Left colon (tissue), 2 donors: ENCODE measurements around the gene ZNF586. TPM values are rescaled to one million over a fixed set of nuclear protein-coding genes. Genes with fewer than 3 reads are reported as not detected.
A peak's percentile ranks its signal among the peaks of the same experiment; 100 is the strongest.
"Not testable (repeated sequence)": the region's sequence is repeated elsewhere in the genome, so short reads cannot be mapped to it uniquely, and the experiment has no call there.

Experiments used
- ATAC-seq: fragments of 200-7000 bp; cut with Tn5 transposase; one replicate; pipeline ENCODE4 v1.9.1; 2020; ENCODE audit warnings: mild to moderate bottlenecking, moderate library complexity
- DNase-seq, 2 donors: peaks; one replicate each; pipeline ENCODE4 v3.0.0-alpha.2; 2020
- intact Hi-C, 2 donors: fragments of 100-400 bp; cut with DNase I in 1 of 2; cut with micrococcal nuclease in 1 of 2; formaldehyde crosslinking; loops; one replicate each; pipeline versions ENCODE4 v1.11.2 to v1.14.0; 2022; cut with DNase I, micrococcal nuclease
- total RNA-seq, 2 donors: library from RNA; stranded (reverse); fragmentation: NEBNext Ultra II Directional; extraction: Animal tissue kit (Norgen Biotek cat#: 25700); gene quantifications; one replicate each; pipeline ENCODE4 v1.2.1, GENCODE V29; 2021
- donor health status: DM: no; HTN: no; CAD: no.
- donor health status: DM: yes; HTN: yes; CAD: no.

The ZNF586 gene
- total RNA-seq, 2 donors from 2014 or later: 13.0 to 15.2 TPM

DNA sequence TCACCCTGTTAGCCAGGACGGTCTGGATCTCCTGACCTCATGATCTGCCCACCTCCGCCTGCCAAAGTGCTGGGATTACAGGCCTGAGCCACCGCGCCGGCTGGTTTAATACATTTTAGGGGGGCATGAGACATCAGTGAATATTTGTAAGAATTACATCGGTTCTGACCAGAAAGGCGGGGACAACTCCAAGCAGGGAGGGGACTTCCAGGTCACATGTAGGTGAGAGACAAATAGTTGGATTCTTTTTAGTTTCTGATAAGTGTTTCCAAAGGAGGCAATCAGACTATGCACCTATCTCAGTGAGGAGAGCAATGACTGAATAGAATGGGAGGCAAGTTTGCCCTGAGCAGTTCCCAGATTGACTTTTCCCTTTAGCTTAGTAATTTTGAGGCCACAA lies 48.9 kb downstream of the ZNF586 start:
- intact Hi-C loops: no loop called here
- DNase-seq (no peak), ATAC-seq (no peak)

DNA sequence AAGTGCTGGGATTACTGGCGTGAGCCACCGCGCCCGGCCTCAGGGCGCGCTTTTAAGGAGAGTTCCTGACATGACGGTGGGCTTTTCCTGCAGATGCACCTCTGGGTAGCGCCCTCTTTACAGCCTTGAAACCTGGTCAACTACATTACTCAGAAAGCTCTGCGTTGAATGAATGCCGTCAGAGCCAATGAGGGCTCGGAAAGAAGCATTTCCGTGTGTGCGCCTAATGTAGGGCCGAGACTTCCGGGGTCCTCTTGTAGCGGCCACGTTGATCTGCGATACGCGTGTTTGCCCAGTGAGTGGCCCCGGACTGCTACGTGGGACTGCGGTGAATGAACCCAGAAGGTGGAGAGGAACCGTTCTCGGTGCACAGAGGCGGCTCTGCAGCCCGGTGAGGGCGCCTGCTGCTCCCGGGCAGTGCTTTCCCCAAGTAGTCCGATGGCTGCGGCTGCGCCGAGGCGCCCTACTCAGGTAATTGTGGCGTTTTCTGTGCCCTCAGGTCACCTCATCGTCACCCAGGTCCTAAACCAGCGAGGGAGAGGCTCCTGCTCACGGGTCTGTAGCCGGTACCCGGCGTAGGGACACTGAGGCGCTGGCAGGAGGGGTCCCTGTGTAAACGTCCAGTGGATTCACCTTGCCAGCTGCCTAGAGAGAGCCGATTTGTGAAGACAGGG lies 50.1 kb downstream of the ZNF586 start:
- intact Hi-C loops: no loop called here
- ATAC-seq (peak; percentile 78), DNase-seq (peak; percentile 84 to 89)

GRCh38 chr19:57820599-57820998 lies 51.1 kb downstream of the ZNF586 start:
- DNase-seq (no peak), ATAC-seq (no peak)
- intact Hi-C loops: no loop called here

GRCh38 chr19:57821095-57821494 lies 51.6 kb downstream of the ZNF586 start:
- intact Hi-C loops, ATAC-seq, DNase-seq: not testable (repeated sequence)

- ATAC-seq: peak; percentile 52
- DNase-seq, intact Hi-C loops: not testable (repeated sequence)
Observed at GRCh38 chr19:57821501-57821900, 52.0 kb downstream of the ZNF586 start.

DNA sequence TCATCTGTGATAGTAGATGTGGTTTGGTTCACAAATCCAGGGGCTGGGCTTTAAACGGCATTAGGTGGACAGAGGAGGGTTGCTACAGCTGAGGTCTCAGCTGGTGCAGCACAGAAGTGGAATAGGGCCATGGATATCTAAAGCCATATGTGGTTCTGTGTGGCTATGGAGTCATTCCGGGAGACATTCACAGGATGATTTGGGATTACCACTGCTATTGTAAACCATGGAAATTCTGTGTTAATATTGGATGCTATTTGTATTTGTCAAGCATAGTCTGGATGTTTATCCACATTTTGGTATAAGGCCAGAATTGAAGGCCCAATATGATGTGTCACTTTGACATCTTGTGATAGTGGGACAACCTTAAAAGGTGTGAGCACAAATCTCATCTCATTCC lies 53.7 kb downstream of the ZNF586 start:
- intact Hi-C loops, ATAC-seq, DNase-seq: not testable (repeated sequence)

- DNase-seq, intact Hi-C loops, ATAC-seq: not testable (repeated sequence)
Observed at GRCh38 chr19:57823608-57824007, 54.1 kb downstream of the ZNF586 start.

GRCh38 chr19:57825511-57825910 lies 56.0 kb downstream of the ZNF586 start:
- DNase-seq (no peak), ATAC-seq (no peak)
- intact Hi-C loops: no loop called here

- intact Hi-C loops: no loop called here
- ATAC-seq: no peak
- DNase-seq: no peak
Observed at GRCh38 chr19:57829316-57829715, 59.8 kb downstream of the ZNF586 start.

- DNase-seq (peak in 1 of 2 donors; percentile 60), ATAC-seq (peak; percentile 74)
- intact Hi-C loops: no loop called here
Observed at GRCh38 chr19:57830071-57830602, 60.7 kb downstream of the ZNF586 start, which contains the start of gene ZNF587B. Gene ZNF587B, plus strand, starts transcription at chr19:57830299. Its CDS starts 230 bp downstream, at chr19:57830529.

Other genes starting within 250 kb of the ZNF586 start
- gene ZNF549, start 242.3 kb upstream of the ZNF586 start, total RNA-seq: 1 to 10 TPM; 2.7 to 3.5 TPM
- gene ZNF550, start 209.8 kb upstream of the ZNF586 start, total RNA-seq: 1 to 10 TPM; 2.7 to 5.3 TPM
- gene ZNF416, start 190.8 kb upstream of the ZNF586 start, total RNA-seq: 1 to 10 TPM; 2.0 to 3.2 TPM
- 1 to 10 TPM in 1 of 2 donors, under 1 TPM in 1; 0.95 to 1.5 TPM for gene ZIK1, start 185.5 kb upstream of the ZNF586 start, total RNA-seq
- 1 to 10 TPM; 1.2 to 1.7 TPM for gene ZNF530, start 169.8 kb upstream of the ZNF586 start, total RNA-seq
- 1 to 10 TPM; 7.4 to 9.0 TPM for gene ZNF134, start 155.4 kb upstream of the ZNF586 start, total RNA-seq
- gene ZNF211, start 136.5 kb upstream of the ZNF586 start, total RNA-seq: 1 to 10 TPM; 7.4 to 9.9 TPM
- gene ZSCAN4, start 100.7 kb upstream of the ZNF586 start, total RNA-seq: not detected
- gene ZNF551, start 87.7 kb upstream of the ZNF586 start, total RNA-seq: 1 to 10 TPM; 4.9 to 5.2 TPM
- gene ZNF154, start 60.5 kb upstream of the ZNF586 start, total RNA-seq: 1 to 10 TPM in 1 of 2 donors, under 1 TPM in 1; 0.67 to 1.8 TPM
- gene ZNF671, start 42.1 kb upstream of the ZNF586 start, total RNA-seq: 1 to 10 TPM; 2.2 to 3.1 TPM
- 10 to 100 TPM; 13.3 to 16.5 TPM for gene ZNF776, start 22.9 kb upstream of the ZNF586 start, total RNA-seq
- gene ZNF552, start 45.2 kb downstream of the ZNF586 start, total RNA-seq: 10 to 100 TPM; 24.1 to 31.7 TPM
- gene ZNF587B, start 60.6 kb downstream of the ZNF586 start, total RNA-seq: 10 to 100 TPM; 13.0 to 22.4 TPM
- 10 to 100 TPM; 50.5 to 64.8 TPM for gene ZNF587, start 80.2 kb downstream of the ZNF586 start, total RNA-seq
- 10 to 100 TPM; 14.6 to 15.4 TPM for gene ZNF814, start 119.4 kb downstream of the ZNF586 start, total RNA-seq
- 10 to 100 TPM; 12.3 TPM for gene ZNF417, start 146.9 kb downstream of the ZNF586 start, total RNA-seq
- gene ZNF418, start 165.7 kb downstream of the ZNF586 start, total RNA-seq: 1 to 10 TPM in 1 of 2 donors, under 1 TPM in 1; 0.98 to 2.1 TPM
- gene ZNF256, start 178.0 kb downstream of the ZNF586 start, total RNA-seq: 1 to 10 TPM; 2.6 to 3.0 TPM
- gene C19orf18, start 204.9 kb downstream of the ZNF586 start, total RNA-seq: 1 to 10 TPM in 1 of 2 donors, under 1 TPM in 1; 0.47 to 1.8 TPM
- gene ZNF606, start 233.1 kb downstream of the ZNF586 start, total RNA-seq: 10 to 100 TPM; 10.4 to 13.5 TPM